HL-60/S4 (cell line): Measurements from ENCODE around the gene CAPZB.
"Not testable (repeated sequence)": the region's sequence is repeated elsewhere in the genome, so short reads cannot be mapped to it uniquely, and the experiment has no call there.

Source experiments
- in situ Hi-C: fragments of 300-500 bp; cut with MboI; formaldehyde crosslinking; loops from 2 replicates; pipeline ENCODE4 v1.14.3; 2022; ENCODE audit warnings: low sequenced_read_pairs

The CAPZB gene

GRCh38 chr1:19499887-19500286 is 14.5 kb upstream of the CAPZB start:
- in situ Hi-C loops: not testable (repeated sequence)

GRCh38 chr1:19497443-19497842 is 12.1 kb upstream of the CAPZB start:
- in situ Hi-C loops: not testable (repeated sequence)

- in situ Hi-C loops: no loop called here
Measured at GRCh38 chr1:19496527-19496874, 11.2 kb upstream of the CAPZB start.

GRCh38 chr1:19495799-19496526 is 10.6 kb upstream of the CAPZB start:
- in situ Hi-C loops: no loop called here

- in situ Hi-C loops: no loop called here
Measured at GRCh38 chr1:19495000-19495656, 9.8 kb upstream of the CAPZB start.

- in situ Hi-C loops: no loop called here
Measured at GRCh38 chr1:19493547-19493946, 8.2 kb upstream of the CAPZB start.

- in situ Hi-C loops: no loop called here
Measured at GRCh38 chr1:19489996-19490395, 4.7 kb upstream of the CAPZB start.

GRCh38 chr1:19488136-19488535 is 2.8 kb upstream of the CAPZB start:
- in situ Hi-C loops: no loop called here

GRCh38 chr1:19484798-19485361 is 459 bp downstream of the CAPZB start:
- in situ Hi-C loops: no loop called here

GRCh38 chr1:19484338-19484797 is 971 bp downstream of the CAPZB start:
- in situ Hi-C loops: no loop called here

GRCh38 chr1:19483691-19484090 is 1.6 kb downstream of the CAPZB start:
- in situ Hi-C loops: no loop called here

GRCh38 chr1:19483261-19483660 is 2.1 kb downstream of the CAPZB start:
- in situ Hi-C loops: no loop called here

GRCh38 chr1:19481826-19482398 is 3.4 kb downstream of the CAPZB start:
- in situ Hi-C loops: no loop called here

GRCh38 chr1:19480282-19480681 is 5.1 kb downstream of the CAPZB start:
- in situ Hi-C loops: no loop called here

- in situ Hi-C loops: no loop called here
Measured at GRCh38 chr1:19479351-19480120, 5.8 kb downstream of the CAPZB start.

GRCh38 chr1:19478322-19478721 is 7.0 kb downstream of the CAPZB start:
- in situ Hi-C loops: no loop called here

- in situ Hi-C loops: no loop called here
Measured at GRCh38 chr1:19477284-19478249, 7.8 kb downstream of the CAPZB start.

GRCh38 chr1:19476450-19477190 is 8.7 kb downstream of the CAPZB start:
- in situ Hi-C loops: no loop called here

GRCh38 chr1:19475296-19475695 is 10.0 kb downstream of the CAPZB start:
- in situ Hi-C loops: no loop called here
